HG03025 (cell line): ENCODE results near the gene STK36.

ENCODE experiments used
- ATAC-seq: cut with Tn5 transposase; IDR thresholded peaks from one replicate; pipeline ENCODE4 v1.9.1; 2021; ENCODE audit warnings: mild to moderate bottlenecking, moderate library complexity; ENCODE audit not compliant: unreplicated experiment, low FRiP score

Gene STK36

DNA sequence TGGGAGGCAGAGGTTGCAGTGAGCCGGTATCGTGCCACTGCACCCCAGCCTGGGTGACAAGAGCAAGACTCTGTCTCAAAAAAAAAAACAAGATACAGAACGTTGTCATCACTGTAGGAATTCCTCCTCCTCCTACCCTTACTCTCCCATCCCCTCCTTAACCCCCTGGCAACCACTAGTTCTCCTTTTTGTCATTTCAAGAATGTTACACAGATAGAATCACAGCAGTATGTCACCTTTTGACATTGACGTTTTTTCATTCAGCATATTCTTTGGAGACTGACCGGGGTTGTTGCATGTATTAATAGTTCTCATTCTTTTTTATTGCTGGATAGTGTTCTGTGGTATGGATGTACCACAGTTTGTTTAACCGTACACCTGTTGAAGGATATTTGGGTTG, 71.2 kb downstream of the STK36 start:
- no peak for ATAC-seq

GRCh38 chr2:218744615-218745014, 72.7 kb downstream of the STK36 start:
- no peak for ATAC-seq

DNA sequence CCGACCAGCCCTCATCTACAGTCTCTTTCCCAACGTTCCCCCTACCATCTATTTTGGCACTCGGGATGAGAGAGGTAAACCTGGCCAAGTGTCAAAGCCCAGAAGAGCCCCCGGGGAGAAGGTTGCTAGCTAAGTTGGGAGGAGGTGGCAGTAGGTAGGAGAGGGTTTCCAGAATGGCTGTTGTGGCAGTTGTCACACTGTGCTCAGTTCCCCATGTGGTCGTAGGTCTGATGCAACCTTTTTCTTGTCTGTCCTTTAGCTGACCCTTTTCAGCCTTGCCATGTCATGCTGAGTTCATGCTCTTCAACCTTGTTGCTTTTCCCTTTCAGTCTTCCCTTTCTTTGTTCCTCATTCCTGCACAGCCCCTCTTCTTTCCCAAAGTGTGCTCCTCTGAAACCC, 73.3 kb downstream of the STK36 start:
- ATAC-seq, result no peak

DNA sequence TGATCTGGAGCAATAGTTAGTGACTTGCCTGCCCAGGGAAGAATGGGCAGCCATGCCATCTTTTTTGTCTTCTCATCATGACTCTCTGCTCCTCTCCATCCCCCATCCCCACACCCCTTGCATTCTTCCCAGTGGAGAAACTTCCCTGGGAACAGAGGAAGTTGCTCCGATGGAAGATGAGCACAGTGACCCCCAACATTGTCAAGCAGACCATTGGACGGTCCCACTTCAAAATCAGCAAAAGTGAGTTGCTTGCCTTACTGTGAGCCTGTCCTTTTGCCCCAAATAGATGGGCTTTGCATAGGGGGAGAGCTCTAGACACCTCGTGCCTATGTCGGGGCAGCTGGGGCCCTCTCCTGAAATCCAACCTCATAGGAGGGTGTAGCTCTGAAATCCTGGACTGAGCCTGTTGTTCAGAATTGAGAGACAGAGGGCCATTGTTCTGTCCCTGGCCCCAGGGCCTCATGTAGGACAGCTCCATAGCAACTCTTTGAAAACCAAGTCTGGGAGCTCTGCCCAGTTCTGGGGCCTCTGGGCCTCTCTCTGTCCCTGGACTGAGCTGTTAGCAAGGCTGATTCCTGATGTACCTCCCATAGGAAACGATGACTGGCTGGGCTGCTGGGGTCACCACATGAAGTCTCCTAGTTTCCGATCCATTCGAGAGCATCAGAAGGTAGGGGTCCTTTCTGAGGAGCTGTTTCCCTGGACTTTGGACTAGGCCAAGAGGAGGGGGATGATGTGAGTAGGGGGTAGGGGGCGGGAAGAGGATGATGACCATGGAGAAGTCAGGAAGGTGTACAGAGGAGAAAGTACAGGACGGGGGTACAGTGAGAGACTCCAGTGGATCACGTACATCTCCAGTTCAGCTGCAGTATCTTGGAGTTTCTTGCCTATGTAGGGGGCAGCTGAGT, 73.9 kb downstream of the STK36 start:
- no peak for ATAC-seq

- ATAC-seq, result no peak
Measured at GRCh38 chr2:218746470-218746795, 74.5 kb downstream of the STK36 start.

DNA sequence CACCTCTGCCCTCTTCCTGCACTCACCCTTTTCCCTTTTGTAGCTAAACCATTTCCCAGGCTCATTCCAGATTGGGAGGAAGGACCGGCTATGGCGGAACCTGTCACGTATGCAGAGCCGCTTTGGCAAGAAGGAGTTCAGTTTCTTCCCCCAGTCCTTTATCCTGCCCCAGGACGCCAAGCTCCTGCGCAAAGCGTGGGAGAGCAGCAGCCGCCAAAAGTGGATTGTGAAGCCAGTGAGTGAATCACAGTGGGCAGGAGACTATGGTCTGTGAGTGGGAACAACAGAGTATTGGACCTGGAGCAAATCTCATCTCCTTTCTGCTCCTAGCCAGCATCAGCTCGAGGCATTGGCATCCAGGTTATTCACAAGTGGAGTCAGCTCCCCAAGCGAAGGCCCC, 75.1 kb downstream of the STK36 start:
- no peak for ATAC-seq

DNA sequence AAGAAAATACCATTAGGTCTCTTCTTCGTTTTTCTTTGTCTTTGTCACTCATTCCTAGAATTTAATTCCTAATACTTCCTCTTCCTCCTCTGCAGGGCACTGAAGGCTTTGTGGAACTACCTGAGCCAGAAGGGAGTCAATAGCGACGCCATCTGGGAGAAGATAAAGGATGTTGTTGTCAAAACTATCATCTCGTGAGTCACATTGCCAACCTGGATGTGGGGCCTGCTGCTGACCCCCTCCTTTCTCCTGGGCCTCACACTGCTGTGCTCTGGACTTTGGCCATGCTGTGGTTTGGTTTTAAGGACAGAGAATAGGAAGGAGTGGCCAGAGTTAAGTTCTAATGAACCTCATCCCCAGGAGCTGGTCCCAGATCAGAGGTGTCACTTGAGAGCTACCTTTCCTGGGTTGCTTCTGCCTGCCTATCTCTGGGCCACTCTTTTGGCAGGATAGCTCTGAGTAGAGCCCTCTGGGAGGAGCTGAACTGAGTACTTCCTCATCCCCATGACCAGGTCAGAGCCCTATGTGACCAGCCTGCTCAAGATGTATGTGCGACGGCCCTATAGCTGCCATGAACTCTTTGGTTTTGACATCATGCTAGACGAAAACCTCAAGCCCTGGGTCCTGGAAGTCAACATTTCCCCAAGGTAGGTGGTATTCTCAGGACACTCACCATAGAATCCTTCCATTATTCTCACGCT, 77.0 kb downstream of the STK36 start:
- ATAC-seq, result no peak
